Mesenchymal stem cell (in vitro differentiated cells and primary cell): Measurements from ENCODE around the gene BBS5.

Experiments used
- DNase-seq: peaks from one replicate; pipeline ENCODE4 v3.0.0-alpha.2; 2013
- H2AFZ ChIP-seq: one replicate; pipeline ENCODE4 v1.6.1; 2013; ENCODE audit warnings: low read depth, mild to moderate bottlenecking, control low read depth, inconsistent platforms, low read length, moderate library complexity
- H2AK5ac ChIP-seq: 2 replicates; pipeline ENCODE4 v1.6.1; 2013; ENCODE audit warnings: low read length, moderate library complexity, mild to moderate bottlenecking, inconsistent platforms; ENCODE audit not compliant: severe bottlenecking
- H2BK120ac ChIP-seq: one replicate; pipeline ENCODE4 v1.6.1; 2013; ENCODE audit warnings: low read depth, mild to moderate bottlenecking, inconsistent platforms, low read length, moderate library complexity
- H2BK12ac ChIP-seq, 2 experiments: one replicate each; pipeline ENCODE4 v1.6.1; 2013; ENCODE audit warnings: inconsistent platforms in 2 of 2, low read length in 2 of 2, mild to moderate bottlenecking in 2 of 2, moderate library complexity in 2 of 2, control low read depth in 1 of 2
- H2BK15ac ChIP-seq: one replicate; pipeline ENCODE4 v1.6.1; 2013; ENCODE audit warnings: mild to moderate bottlenecking, low read depth, inconsistent platforms; ENCODE audit not compliant: poor library complexity, severe bottlenecking
- H2BK5ac ChIP-seq: 2 replicates; pipeline ENCODE4 v1.6.1; 2013; ENCODE audit warnings: low read depth, mild to moderate bottlenecking, low read length, control low read depth, inconsistent platforms; ENCODE audit not compliant: poor library complexity, severe bottlenecking
- H3K14ac ChIP-seq, 2 experiments: one replicate each; pipeline ENCODE4 v1.6.1; 2013; ENCODE audit warnings: inconsistent platforms in 2 of 2, low read length in 2 of 2, control low read depth in 1 of 2, mild to moderate bottlenecking in 1 of 2, moderate library complexity in 1 of 2
- H3K18ac ChIP-seq, 2 experiments: one replicate each; pipeline ENCODE4 v1.6.1; 2013; ENCODE audit warnings: inconsistent platforms in 2 of 2, low read length in 2 of 2, control low read depth in 1 of 2, low read depth in 1 of 2, mild to moderate bottlenecking in 1 of 2
- H3K23ac ChIP-seq, 2 experiments: one replicate each; pipeline ENCODE4 v1.6.1; 2013; ENCODE audit warnings: inconsistent platforms in 2 of 2, low read length in 2 of 2, mild to moderate bottlenecking in 2 of 2, moderate library complexity in 2 of 2, control low read depth in 1 of 2
- H3K27ac ChIP-seq: 2 replicates; pipeline ENCODE4 v1.5.1; 2013; ENCODE audit warnings: mild to moderate bottlenecking, moderate library complexity, low read length, control low read depth, inconsistent platforms; ENCODE audit not compliant: poor library complexity, severe bottlenecking
- H3K27me3 ChIP-seq, 2 experiments: 2 replicates each; pipeline versions ENCODE4 v1.6.1 to v1.7.0; 2013; ENCODE audit warnings: low read length in 2 of 2, mild to moderate bottlenecking in 2 of 2, moderate library complexity in 2 of 2, control low read depth in 1 of 2, inconsistent platforms in 1 of 2; ENCODE audit not compliant: control insufficient read depth in 1 of 2, insufficient read depth in 1 of 2
- H3K36me3 ChIP-seq, 2 experiments: 2 replicates each; pipeline versions ENCODE4 v1.6.1 to v1.7.0; 2013; ENCODE audit warnings: low read length in 2 of 2, control low read depth in 1 of 2, inconsistent platforms in 1 of 2, low read depth in 1 of 2, mild to moderate bottlenecking in 1 of 2; ENCODE audit not compliant: insufficient read depth in 2 of 2, control insufficient read depth in 1 of 2
- H3K4ac ChIP-seq, 2 experiments: one replicate each; pipeline ENCODE4 v1.6.1; 2013; ENCODE audit warnings: inconsistent platforms in 2 of 2, low read length in 2 of 2, mild to moderate bottlenecking in 2 of 2, moderate library complexity in 2 of 2, control low read depth in 1 of 2, low read depth in 1 of 2
- H3K4me1 ChIP-seq: 2 replicates; pipeline ENCODE4 v1.6.1; 2013; ENCODE audit warnings: low read depth, low read length, control low read depth; ENCODE audit not compliant: control insufficient read depth, insufficient read depth
- H3K4me2 ChIP-seq: 2 replicates; pipeline ENCODE4 v1.6.1; 2013; ENCODE audit warnings: low read length, mild to moderate bottlenecking, inconsistent platforms; ENCODE audit not compliant: poor library complexity, severe bottlenecking
- H3K4me3 ChIP-seq, 2 experiments: 2 replicates each; pipeline versions ENCODE4 v1.5.1 to v1.7.0; 2013; ENCODE audit warnings: low read length in 2 of 2, mild to moderate bottlenecking in 2 of 2, control low read depth in 1 of 2, low read depth in 1 of 2; ENCODE audit not compliant: insufficient read depth in 1 of 2
- H3K79me1 ChIP-seq: replicated peaks from 2 replicates; pipeline ENCODE4 v1.6.1; 2013; ENCODE audit warnings: mild to moderate bottlenecking, control low read depth, low read length, inconsistent platforms; ENCODE audit not compliant: poor library complexity, severe bottlenecking
- H3K9ac ChIP-seq: 2 replicates; pipeline ENCODE4 v1.7.0; 2013; ENCODE audit warnings: mild to moderate bottlenecking, low read length, moderate library complexity
- H3K9me3 ChIP-seq: 2 replicates; pipeline ENCODE4 v1.7.0; 2013; ENCODE audit warnings: mild to moderate bottlenecking, low read length; ENCODE audit not compliant: control insufficient read depth
- H4K8ac ChIP-seq: one replicate; pipeline ENCODE4 v1.6.1; 2013; ENCODE audit warnings: inconsistent platforms, mild to moderate bottlenecking, low read length, moderate library complexity
- H4K91ac ChIP-seq: one replicate; pipeline ENCODE4 v1.6.1; 2013; ENCODE audit warnings: mild to moderate bottlenecking, low read length, inconsistent platforms
- WGBS: methylation state at CpG from one replicate; pipeline ENCODE4 v1.1.7; 2013; ENCODE audit warnings: mixed read lengths; 5-methylcytosine and 5-hydroxymethylcytosine counted together

Gene BBS5

DNA sequence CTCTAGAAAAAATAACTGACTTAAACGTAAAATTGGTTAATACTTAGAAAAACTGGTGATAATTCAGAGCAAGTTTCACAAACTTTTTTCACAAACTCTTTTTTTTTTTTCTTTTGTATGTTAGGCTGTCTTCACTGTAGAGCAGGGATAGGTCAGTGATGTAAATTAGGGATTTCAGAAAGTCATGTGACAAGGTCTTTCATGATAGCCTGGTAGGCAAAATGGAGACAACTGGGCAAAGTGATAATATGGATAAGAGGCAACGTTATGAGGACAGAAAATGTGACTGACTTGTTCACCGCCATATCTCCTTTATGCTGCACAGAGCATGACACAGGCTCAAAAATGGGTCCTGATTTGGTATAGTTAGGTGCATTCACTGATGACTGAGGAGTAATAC lies 39.4 kb upstream of the BBS5 start:
- Histone ChIP-seq H2BK5ac (no peak overlapping the region), H3K27ac (no peak overlapping the region), H3K4me1 (no peaks in the 10 kb centered on the region), H3K4me2 (no peak overlapping the region), H3K79me1 (no peaks in the 10 kb centered on the region), H2BK120ac (no peak overlapping the region), H3K4ac (no peak overlapping the region), H2BK12ac (no peak overlapping the region), H4K91ac (no peak overlapping the region), H3K23ac (no peak overlapping the region), H2AK5ac (no peak overlapping the region), H3K9ac (no peak overlapping the region), H3K18ac (no peak overlapping the region), H3K27me3 (peaks cover 6 to 21% of the 10 kb centered on the region in 2 experiments), H2AFZ (no peak overlapping the region), H3K36me3 (no peaks in the 10 kb centered on the region), H3K4me3 (no peak overlapping the region), H2BK15ac (no peak overlapping the region), H4K8ac (no peak overlapping the region), H3K14ac (no peak overlapping the region), H3K9me3 (no peaks in the 10 kb centered on the region)
- DNase-seq: no peak
- WGBS: 92% methylated on average over 2 of the region's 3 CpGs

DNA sequence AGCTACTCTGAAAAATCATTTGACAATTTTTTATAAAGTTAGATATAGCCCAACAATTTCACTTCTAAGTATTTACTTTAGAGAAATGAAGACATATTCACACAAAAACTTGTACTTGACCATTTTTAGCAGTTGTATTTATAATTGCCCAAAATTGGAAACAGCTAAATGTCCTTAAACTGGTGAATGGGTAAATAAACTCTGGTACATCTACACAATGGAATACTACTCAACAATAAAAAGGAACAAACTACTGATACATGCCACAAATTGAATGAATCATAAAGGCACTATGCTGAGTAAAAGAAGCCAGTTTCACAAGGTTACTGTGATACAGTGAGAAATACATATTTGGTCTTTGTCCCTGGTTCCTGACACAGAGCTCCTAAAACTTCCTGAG lies 32.8 kb upstream of the BBS5 start:
- no peak overlapping the region for H2AFZ ChIP-seq
- no peak overlapping the region for H4K8ac ChIP-seq
- H4K91ac ChIP-seq: no peak overlapping the region
- H3K23ac ChIP-seq: no peak overlapping the region
- H2BK120ac ChIP-seq: no peak overlapping the region
- no peaks in the 10 kb centered on the region for H3K9me3 ChIP-seq
- peaks cover 0 to 7% of the 10 kb centered on the region in 2 experiments for H3K27me3 ChIP-seq
- H3K79me1 ChIP-seq: no peaks in the 10 kb centered on the region
- no peak overlapping the region for H3K4me2 ChIP-seq
- H3K18ac ChIP-seq: no peak overlapping the region
- no peak overlapping the region for H3K4ac ChIP-seq
- H2BK15ac ChIP-seq: no peak overlapping the region
- H3K36me3 ChIP-seq: no peaks in the 10 kb centered on the region
- H3K27ac ChIP-seq: no peak overlapping the region
- H2BK12ac ChIP-seq: no peak overlapping the region
- H3K9ac ChIP-seq: no peak overlapping the region
- DNase-seq: no peak
- H3K4me1 ChIP-seq: no peaks in the 10 kb centered on the region
- H2AK5ac ChIP-seq: no peak overlapping the region
- H3K4me3 ChIP-seq: no peak overlapping the region
- H3K14ac ChIP-seq: no peak overlapping the region
- no peak overlapping the region for H2BK5ac ChIP-seq

DNA sequence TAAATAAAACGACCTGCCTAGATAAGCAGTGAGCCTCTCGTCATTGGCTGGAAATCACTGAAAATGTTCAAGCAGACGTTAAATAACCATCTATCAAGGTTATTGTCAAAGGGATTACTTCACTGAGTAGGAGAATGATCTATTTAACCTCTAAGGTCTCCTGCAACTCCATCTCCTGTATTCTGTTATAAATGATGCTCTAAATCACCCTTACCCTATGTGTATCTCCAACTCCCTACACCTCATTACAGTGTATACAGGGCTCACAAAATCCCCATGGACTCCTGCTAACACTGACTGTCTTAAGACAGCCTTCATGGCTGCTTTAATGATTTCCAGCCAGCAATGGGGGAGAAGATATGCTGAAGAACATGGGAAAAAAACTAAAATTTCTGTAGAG lies 31.0 kb upstream of the BBS5 start:
- no peaks in the 10 kb centered on the region for H3K79me1 ChIP-seq
- H3K27me3 ChIP-seq: no peaks in the 10 kb centered on the region
- no peaks in the 10 kb centered on the region for H3K36me3 ChIP-seq
- no peak overlapping the region for H3K14ac ChIP-seq
- H3K4me3 ChIP-seq: no peak overlapping the region
- H3K4me2 ChIP-seq: no peak overlapping the region
- DNase-seq: no peak
- H2BK5ac ChIP-seq: no peak overlapping the region
- no peak overlapping the region for H2BK12ac ChIP-seq
- no peaks in the 10 kb centered on the region for H3K9me3 ChIP-seq
- H2AK5ac ChIP-seq: no peak overlapping the region
- no peaks in the 10 kb centered on the region for H3K4me1 ChIP-seq
- no peak overlapping the region for H2BK15ac ChIP-seq
- H4K91ac ChIP-seq: no peak overlapping the region
- no peak overlapping the region for H3K4ac ChIP-seq
- no peak overlapping the region for H2BK120ac ChIP-seq
- H3K27ac ChIP-seq: no peak overlapping the region
- no peak overlapping the region for H3K23ac ChIP-seq
- no peak overlapping the region for H4K8ac ChIP-seq
- H3K9ac ChIP-seq: no peak overlapping the region
- H2AFZ ChIP-seq: no peak overlapping the region
- WGBS: 100% methylated on average over 1 of the region's 3 CpGs
- no peak overlapping the region for H3K18ac ChIP-seq

DNA sequence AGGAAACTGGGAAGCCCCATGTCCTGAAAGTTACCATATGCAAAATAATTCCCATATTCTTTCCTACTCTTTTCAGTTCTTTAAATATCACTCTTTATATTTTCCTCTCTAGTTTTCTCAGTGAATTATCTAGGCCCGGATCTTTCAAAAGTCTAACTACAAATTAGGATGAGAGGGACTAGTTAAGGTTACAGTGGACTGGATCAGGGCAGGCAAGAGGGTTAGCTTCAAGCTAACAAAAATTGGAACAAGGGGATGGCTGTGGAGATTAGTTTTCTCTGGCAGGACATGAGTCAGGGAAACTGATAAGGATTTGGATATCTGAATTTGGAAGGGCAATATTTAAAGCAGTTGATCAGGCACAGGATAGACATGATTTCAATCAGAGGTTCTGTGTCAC lies 30.4 kb upstream of the BBS5 start:
- Histone ChIP-seq H3K27me3 (no peaks in the 10 kb centered on the region), H3K36me3 (no peaks in the 10 kb centered on the region), H3K4me1 (no peaks in the 10 kb centered on the region), H2BK120ac (no peak overlapping the region), H3K4ac (no peak overlapping the region), H3K4me3 (no peak overlapping the region), H3K14ac (no peak overlapping the region), H3K79me1 (no peaks in the 10 kb centered on the region), H3K27ac (no peak overlapping the region), H4K8ac (no peak overlapping the region), H3K4me2 (no peak overlapping the region), H3K9ac (no peak overlapping the region), H2BK15ac (no peak overlapping the region), H2BK5ac (no peak overlapping the region), H3K18ac (no peak overlapping the region), H2AFZ (no peak overlapping the region), H3K23ac (no peak overlapping the region), H4K91ac (no peak overlapping the region), H2BK12ac (no peak overlapping the region), H2AK5ac (no peak overlapping the region), H3K9me3 (no peaks in the 10 kb centered on the region)
- DNase-seq: no peak
- 94% methylated on average over 1 of the region's 1 CpG for WGBS
